Measurements from ENCODE around the gene RUFY3.

- no peak for TF ChIP-seq POLR2A (IDR thresholded peaks at IDR 0.05)
- no peak for TF ChIP-seq CTCF (IDR thresholded peaks at IDR 0.05)
These were observed 32.7 kb downstream of the RUFY3 start for GRCh38 chr4:70754470-70754869.

Data from adrenal gland (tissue), 5 donors.